CD8-positive, alpha-beta memory T cell (primary cell): ENCODE measurements around the gene RPS14. TPM values are rescaled to one million over a fixed set of nuclear protein-coding genes. Genes with fewer than 3 reads are reported as not detected.

Source experiments
- CTCF ChIA-PET: fragments of 350-600 bp; sonication (Branson Sonifier 250); formaldehyde crosslinking; loops from one replicate; lab custom pipeline; 2021; ENCODE audit warnings: antibody characterized with exemption; lab: Charles Lee
- POLR2A ChIA-PET: fragments of 350-600 bp; sonication (Branson Sonifier 250); formaldehyde crosslinking; loops from one replicate; lab custom pipeline; 2021; ENCODE audit warnings: antibody characterized with exemption; lab: Charles Lee
- DNase-seq, 5 donors: peaks; one replicate each; pipeline versions ENCODE4 v3.0.0 to v3.0.0-alpha.2; 2020 to 2022; ENCODE audit warnings: mixed read lengths in 1 of 5
- H3K27ac ChIP-seq: one replicate; pipeline ENCODE4 v1.7.0; 2013; ENCODE audit warnings: low read depth, mild to moderate bottlenecking, low read length, moderate library complexity
- H3K27me3 ChIP-seq: 2 replicates; pipeline ENCODE4 v1.7.0; 2013; ENCODE audit warnings: low read length, mild to moderate bottlenecking; ENCODE audit not compliant: insufficient read depth, poor library complexity, severe bottlenecking
- H3K36me3 ChIP-seq: 2 replicates; pipeline ENCODE4 v1.7.0; 2013; ENCODE audit warnings: mild to moderate bottlenecking, low read length, moderate library complexity; ENCODE audit not compliant: insufficient read depth
- H3K4me1 ChIP-seq: 2 replicates; pipeline ENCODE4 v1.7.0; 2013; ENCODE audit warnings: mild to moderate bottlenecking, low read length, moderate library complexity; ENCODE audit not compliant: insufficient read depth
- H3K4me3 ChIP-seq: 2 replicates; pipeline ENCODE4 v1.7.0; 2013; ENCODE audit warnings: mild to moderate bottlenecking, low read length
- H3K9me3 ChIP-seq: 2 replicates; pipeline ENCODE4 v1.7.0; 2013; ENCODE audit warnings: mild to moderate bottlenecking, low read length
- H3K27ac Mint-ChIP-seq, 8 donors: one replicate each; pipeline ENCODE4 v1.8.0; 2020 to 2021; ENCODE audit warnings: mixed read lengths in 8 of 8, mild to moderate bottlenecking in 6 of 8, inconsistent platforms in 3 of 8, moderate library complexity in 3 of 8
- H3K27me3 Mint-ChIP-seq, 2 donors: one replicate each; pipeline ENCODE4 v1.8.0; 2020 to 2021; ENCODE audit warnings: mixed read lengths in 2 of 2, mild to moderate bottlenecking in 1 of 2, moderate library complexity in 1 of 2
- H3K36me3 Mint-ChIP-seq, 3 donors: one replicate each; pipeline ENCODE4 v1.8.0; 2020 to 2021; ENCODE audit warnings: mixed read lengths in 3 of 3, inconsistent platforms in 1 of 3, mild to moderate bottlenecking in 1 of 3
- H3K4me1 Mint-ChIP-seq, 3 donors: one replicate each; pipeline ENCODE4 v1.8.0; 2020 to 2021; ENCODE audit warnings: mixed read lengths in 3 of 3, inconsistent platforms in 1 of 3, mild to moderate bottlenecking in 1 of 3
- H3K4me3 Mint-ChIP-seq, 7 donors: one replicate each; pipeline ENCODE4 v1.8.0; 2020 to 2021; ENCODE audit warnings: mixed read lengths in 7 of 7, mild to moderate bottlenecking in 6 of 7, moderate library complexity in 4 of 7, inconsistent platforms in 2 of 7
- H3K9me3 Mint-ChIP-seq, 5 donors: one replicate each; pipeline ENCODE4 v1.8.0; 2020 to 2022; ENCODE audit warnings: mixed read lengths in 5 of 5, mild to moderate bottlenecking in 3 of 5, moderate library complexity in 2 of 5, inconsistent platforms in 1 of 5
- polyA plus RNA-seq: library from polyadenylated mRNA; unstranded; fragments of 300-500 nt; fragmentation: Illumina TruSeq; gene quantifications from one replicate; pipeline ENCODE4 v1.2.3, GENCODE V29; 2021
- total RNA-seq, 2 experiments: library from RNA; stranded (reverse); gene quantifications; one replicate each; pipeline ENCODE4 v1.2.3, GENCODE V29; 2021

The RPS14 gene
- total and polyA plus RNA-seq, 3 experiments from 2014 or later = 2,924 to 6,416 (median 3,007) TPM

DNA sequence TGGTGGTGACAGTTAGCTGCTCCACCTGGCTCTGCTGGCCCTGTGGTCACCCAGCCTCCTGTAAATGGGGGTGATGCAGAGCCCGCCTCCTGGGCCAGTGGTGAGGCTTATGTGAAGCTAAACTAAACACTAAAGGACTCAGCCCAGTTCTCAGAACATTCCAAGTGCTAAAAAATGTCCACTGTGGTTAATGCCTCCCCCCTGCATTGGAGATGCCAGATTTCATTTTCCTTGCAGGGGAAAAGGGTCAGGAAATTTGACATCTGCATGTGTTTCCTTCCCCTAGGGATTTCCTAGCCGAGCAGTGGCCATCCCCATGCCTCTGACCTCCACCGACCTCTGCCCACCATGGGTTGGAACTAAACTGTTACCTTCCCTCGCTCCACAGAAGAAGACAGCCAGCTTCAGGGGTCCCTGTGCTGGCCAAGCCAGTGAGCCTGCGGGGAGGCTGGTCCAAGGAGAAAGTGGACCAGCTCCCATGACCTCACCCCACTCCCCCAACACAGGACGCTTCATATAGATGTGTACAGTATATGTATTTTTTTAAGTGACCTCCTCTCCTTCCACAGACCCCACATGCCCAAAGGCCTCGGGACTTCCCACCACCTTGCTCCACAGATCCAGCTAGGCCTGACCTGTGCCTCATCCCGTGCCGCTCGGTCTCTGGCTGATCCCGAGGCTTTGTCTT, 49.9 kb downstream of the RPS14 start:
- no peaks in the 10 kb centered on the region for H3K4me1 ChIP-seq
- peaks cover 59% of the 10 kb centered on the region for H3K36me3 ChIP-seq
- ChIA-PET POLR2A (interaction anchor here (1.1 to 2.5 kb wide), 3 partner anchors 11 to 50 kb away, joined by 4 to 9 read pairs (median 5); partner anchors contain the start of genes CD74 and RPS14), CTCF (interaction anchor here (0.9 to 4.2 kb wide), 11 partner anchors 11 to 59 kb away, joined by 3 to 31 read pairs (median 8); partner anchors contain the start of gene CD74)
- Mint-ChIP-seq H3K27ac (peak overlapping the region; percentile 23 to 90 (median 80)), H3K36me3 (peaks cover 11 to 89% (median 16%) of the 10 kb centered on the region in 3 donors), H3K9me3 (no peaks in the 10 kb centered on the region), H3K27me3 (peaks cover 0 to 4% of the 10 kb centered on the region in 2 donors), H3K4me3 (no peak overlapping the region), H3K4me1 (peaks cover 3 to 43% (median 6%) of the 10 kb centered on the region in 3 donors)
- H3K4me3 ChIP-seq = no peak overlapping the region
- no peak for DNase-seq
- no peak overlapping the region for H3K27ac ChIP-seq
- no peaks in the 10 kb centered on the region for H3K9me3 ChIP-seq
- H3K27me3 ChIP-seq = no peaks in the 10 kb centered on the region

DNA sequence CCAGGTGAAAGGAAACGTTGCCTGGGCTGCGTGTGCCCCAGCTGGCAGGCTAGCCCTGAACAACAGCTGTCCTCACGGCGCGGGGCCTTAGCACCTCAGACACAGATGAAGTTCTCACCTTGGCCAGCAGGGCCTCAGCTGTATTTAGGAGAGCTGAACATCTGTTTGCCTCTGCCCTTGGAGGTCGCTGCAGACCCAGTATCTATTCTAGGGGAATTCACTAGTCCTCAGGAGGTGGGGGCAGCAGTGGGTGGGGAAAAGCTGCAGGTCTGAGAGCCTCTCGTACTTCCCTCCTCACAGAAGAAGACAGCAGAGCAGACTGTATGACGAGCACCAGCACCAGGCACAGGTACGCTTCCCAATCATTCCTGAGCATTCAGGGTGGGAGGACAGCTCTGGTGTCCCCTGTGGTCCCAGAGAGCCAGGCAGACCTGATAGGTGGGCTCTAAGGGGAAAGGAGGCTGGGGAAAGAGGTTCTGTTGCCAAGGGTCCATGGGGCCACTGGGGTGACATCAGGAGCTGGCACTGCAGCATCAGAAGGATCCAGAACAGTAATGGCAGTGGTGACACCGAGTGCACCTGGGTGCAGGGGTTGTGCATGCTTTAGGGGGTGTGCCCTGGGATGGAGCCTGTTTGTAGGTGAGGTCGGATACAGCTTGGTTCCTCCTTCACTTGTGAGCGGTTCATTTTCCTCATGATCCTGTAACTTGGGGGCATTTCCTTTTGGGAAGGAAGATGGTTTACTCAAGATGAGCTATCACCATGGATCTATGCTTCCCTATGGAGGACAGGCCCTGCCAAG, 50.6 kb downstream of the RPS14 start:
- peak in 1 of 5 donors; percentile 59 for DNase-seq
- Mint-ChIP-seq H3K36me3 (peaks cover 11 to 87% (median 16%) of the 10 kb centered on the region in 3 donors), H3K27me3 (peaks cover 0 to 4% of the 10 kb centered on the region in 2 donors), H3K4me3 (no peak overlapping the region), H3K27ac (peak overlapping the region; percentile 37 to 91 (median 78)), H3K9me3 (no peaks in the 10 kb centered on the region), H3K4me1 (peaks cover 3 to 41% (median 6%) of the 10 kb centered on the region in 3 donors)
- H3K4me3 ChIP-seq = no peak overlapping the region
- no peaks in the 10 kb centered on the region for H3K4me1 ChIP-seq
- no peak overlapping the region for H3K27ac ChIP-seq
- CTCF ChIA-PET = interaction anchor here (0.9 to 4.2 kb wide), 14 partner anchors 8 to 60 kb away, joined by 3 to 31 read pairs (median 6); partner anchors contain the start of gene CD74
- H3K36me3 ChIP-seq = peaks cover 66% of the 10 kb centered on the region
- no peaks in the 10 kb centered on the region for H3K27me3 ChIP-seq
- POLR2A ChIA-PET = interaction anchor here (1.1 to 2.5 kb wide), 3 partner anchors 12 to 51 kb away, joined by 4 to 9 read pairs (median 5); partner anchors contain the start of genes CD74 and RPS14
- no peaks in the 10 kb centered on the region for H3K9me3 ChIP-seq

DNA sequence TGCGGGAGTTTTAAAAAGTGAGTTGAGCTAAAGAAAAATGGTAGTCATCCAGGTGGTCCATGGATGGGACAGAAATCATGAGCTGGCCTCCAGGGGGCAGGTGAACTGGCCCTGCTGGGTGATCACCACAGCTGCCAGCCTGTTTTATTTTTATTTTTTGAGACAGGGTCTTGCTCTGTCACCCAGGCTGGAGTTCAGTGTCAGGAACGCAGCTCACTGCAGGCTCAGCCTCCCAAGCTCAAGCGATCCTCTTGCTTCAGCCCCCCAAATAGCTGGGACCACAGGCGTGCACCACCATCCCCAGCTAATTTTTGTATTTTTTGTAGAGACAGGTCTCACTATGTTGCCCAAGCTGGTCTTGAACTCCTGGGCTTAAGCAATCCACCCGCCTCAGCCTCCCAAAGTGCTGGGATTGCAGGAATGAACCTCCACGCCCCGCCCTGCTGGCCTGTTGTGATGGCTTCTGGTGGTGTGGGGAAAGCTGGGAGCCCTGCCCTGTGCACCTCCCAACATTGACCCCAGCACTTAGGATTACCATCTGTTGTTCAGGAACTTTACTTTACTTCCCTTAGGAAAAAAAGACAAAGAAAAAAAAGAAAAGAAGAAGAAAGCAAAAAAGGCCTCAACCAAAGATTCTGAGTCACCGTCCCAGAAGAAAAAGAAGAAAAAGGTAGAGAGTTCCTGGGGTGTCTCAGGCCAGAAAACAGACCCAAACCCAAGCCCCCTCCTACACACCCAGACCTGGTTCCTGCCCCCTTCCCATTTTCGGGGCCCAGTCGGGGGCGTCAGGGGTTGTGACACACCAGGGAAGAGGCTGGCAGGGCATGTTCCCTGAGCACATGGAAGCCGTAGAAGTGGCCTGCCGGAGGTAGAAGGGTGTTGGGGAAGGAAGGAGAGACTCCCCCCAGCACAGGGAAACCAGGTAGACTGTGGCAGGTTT, 51.5 kb downstream of the RPS14 start:
- peak overlapping the region in 7 of 8 donors; percentile 19 to 91 (median 74) for H3K27ac Mint-ChIP-seq
- H3K9me3 ChIP-seq = no peaks in the 10 kb centered on the region
- DNase-seq = no peak
- H3K4me3 Mint-ChIP-seq = no peak overlapping the region
- H3K27ac ChIP-seq = no peak overlapping the region
- peaks cover 11 to 88% (median 16%) of the 10 kb centered on the region in 3 donors for H3K36me3 Mint-ChIP-seq
- H3K36me3 ChIP-seq = peaks cover 66% of the 10 kb centered on the region
- peaks cover 0 to 4% of the 10 kb centered on the region in 2 donors for H3K27me3 Mint-ChIP-seq
- ChIA-PET CTCF (interaction anchor here (0.9 to 4.2 kb wide), 11 partner anchors 9 to 52 kb away, joined by 3 to 31 read pairs (median 8); partner anchors contain the start of genes CD74 and RPS14), POLR2A (interaction anchor here (0.6 to 2.5 kb wide), 2 partner anchors 13 to 14 kb away, joined by 3 to 9 read pairs; partner anchors contain the start of gene CD74)
- no peaks in the 10 kb centered on the region for H3K27me3 ChIP-seq
- no peaks in the 10 kb centered on the region for H3K4me1 ChIP-seq
- peaks cover 3 to 39% (median 6%) of the 10 kb centered on the region in 3 donors for H3K4me1 Mint-ChIP-seq
- no peaks in the 10 kb centered on the region for H3K9me3 Mint-ChIP-seq
- H3K4me3 ChIP-seq = no peak overlapping the region

DNA sequence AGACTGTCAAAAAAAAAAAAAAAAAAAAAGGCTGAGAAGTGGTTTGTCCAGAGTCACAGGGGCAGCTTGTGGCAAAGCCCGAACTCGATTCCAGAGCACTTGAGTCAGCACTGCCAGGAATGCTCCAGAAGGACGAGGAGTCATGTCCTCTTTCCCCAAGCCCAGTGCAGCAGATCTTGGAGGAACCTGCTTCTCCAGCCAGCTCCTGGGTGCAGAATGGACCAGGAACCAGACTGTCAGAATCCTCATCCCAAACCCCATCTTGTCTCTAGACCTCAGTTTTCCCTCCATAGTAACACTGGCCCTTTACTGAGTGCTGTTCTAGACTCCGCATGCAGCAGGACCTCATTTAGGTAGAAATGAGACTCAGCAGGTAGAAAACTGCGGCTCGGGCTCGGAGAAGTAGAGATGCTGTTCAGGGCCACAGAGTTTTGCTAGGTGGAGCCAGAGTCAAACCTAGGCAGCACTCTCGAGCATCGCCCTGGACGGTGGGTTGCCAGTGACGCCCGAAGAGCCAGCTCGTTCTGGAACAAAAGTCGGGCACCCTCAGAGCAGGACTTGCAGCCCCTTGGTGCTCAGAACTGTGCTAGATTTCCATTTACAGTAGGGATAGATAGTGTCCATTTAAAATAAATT, 52.3 kb downstream of the RPS14 start:
- H3K36me3 Mint-ChIP-seq = peaks cover 7 to 88% (median 15%) of the 10 kb centered on the region in 3 donors
- Histone ChIP-seq H3K4me3 (no peak overlapping the region), H3K9me3 (no peaks in the 10 kb centered on the region)

DNA sequence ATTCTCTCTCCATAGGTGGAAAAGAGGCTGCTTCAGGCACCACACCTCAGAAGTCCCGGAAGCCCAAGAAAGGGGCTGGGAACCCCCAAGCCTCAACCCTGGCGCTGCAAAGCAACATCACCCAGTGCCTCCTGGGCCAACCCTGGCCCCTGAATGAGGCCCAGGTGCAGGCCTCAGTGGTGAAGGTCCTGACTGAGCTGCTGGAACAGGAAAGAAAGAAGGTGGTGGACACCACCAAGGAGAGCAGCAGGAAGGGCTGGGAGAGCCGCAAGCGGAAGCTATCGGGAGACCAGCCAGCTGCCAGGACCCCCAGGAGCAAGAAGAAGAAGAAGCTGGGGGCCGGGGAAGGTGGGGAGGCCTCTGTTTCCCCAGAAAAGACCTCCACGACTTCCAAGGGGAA, 53.3 kb downstream of the RPS14 start:
- Mint-ChIP-seq H3K36me3 (peaks cover 2 to 88% (median 13%) of the 10 kb centered on the region in 3 donors), H3K9me3 (no peaks in the 10 kb centered on the region), H3K4me1 (peaks cover 2 to 33% (median 3%) of the 10 kb centered on the region in 3 donors), H3K27me3 (peaks cover 0 to 4% of the 10 kb centered on the region in 2 donors), H3K4me3 (no peak overlapping the region), H3K27ac (peak overlapping the region in 6 of 8 donors; percentile 6 to 89 (median 72))
- no peak overlapping the region for H3K4me3 ChIP-seq
- no peaks in the 10 kb centered on the region for H3K4me1 ChIP-seq
- no peaks in the 10 kb centered on the region for H3K9me3 ChIP-seq
- ChIA-PET POLR2A (no interaction called here), CTCF (interaction anchor here (1.0 to 3.4 kb wide), 3 partner anchors 9 to 40 kb away, joined by 3 to 13 read pairs (median 3); no protein-coding TSS in a partner anchor)
- no peaks in the 10 kb centered on the region for H3K27me3 ChIP-seq
- H3K27ac ChIP-seq = no peak overlapping the region
- H3K36me3 ChIP-seq = peaks cover 65% of the 10 kb centered on the region
- DNase-seq = no peak

More for the DNA sequence above, 52.3 kb downstream of the RPS14 start:
- Histone ChIP-seq H3K4me1 (no peaks in the 10 kb centered on the region), H3K27ac (no peak overlapping the region), H3K27me3 (no peaks in the 10 kb centered on the region), H3K36me3 (peaks cover 67% of the 10 kb centered on the region)
- H3K27ac Mint-ChIP-seq = peak overlapping the region in 2 of 8 donors; percentile 23 to 26
- DNase-seq = no peak
- CTCF ChIA-PET = interaction anchor here (1.0 to 4.2 kb wide), 8 partner anchors 9 to 52 kb away, joined by 3 to 31 read pairs (median 7); partner anchors contain the start of genes CD74 and RPS14
- H3K9me3 Mint-ChIP-seq = no peaks in the 10 kb centered on the region
- no peak overlapping the region for H3K4me3 Mint-ChIP-seq
- POLR2A ChIA-PET = interaction anchor here (0.6 kb wide), 1 partner anchor 13 kb away, joined by 3 read pairs; no protein-coding TSS in a partner anchor
- peaks cover 0 to 4% of the 10 kb centered on the region in 2 donors for H3K27me3 Mint-ChIP-seq
- H3K4me1 Mint-ChIP-seq = peaks cover 3 to 39% (median 6%) of the 10 kb centered on the region in 3 donors

DNA sequence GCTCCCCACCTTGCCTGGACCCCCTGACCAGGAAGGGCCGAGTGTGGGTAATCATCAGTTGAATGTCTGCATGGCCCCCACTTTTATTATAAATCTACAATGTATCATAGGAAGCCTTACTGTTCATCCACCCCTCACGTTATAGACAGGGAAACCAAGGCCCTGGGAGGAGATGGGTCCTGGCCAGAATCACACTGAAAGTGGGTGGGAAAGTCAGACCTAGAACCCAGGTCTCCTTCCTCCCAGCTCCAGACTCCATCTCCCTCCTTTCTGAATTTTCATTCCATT, 53.9 kb downstream of the RPS14 start:
- Mint-ChIP-seq H3K4me1 (peaks cover 0 to 26% (median 0%) of the 10 kb centered on the region in 3 donors), H3K27ac (peak overlapping the region in 6 of 8 donors; percentile 18 to 84 (median 60)), H3K4me3 (no peak overlapping the region), H3K27me3 (peaks cover 0 to 4% of the 10 kb centered on the region in 2 donors), H3K36me3 (peaks cover 0 to 89% (median 13%) of the 10 kb centered on the region in 3 donors), H3K9me3 (no peaks in the 10 kb centered on the region)
- Histone ChIP-seq H3K36me3 (peaks cover 65% of the 10 kb centered on the region), H3K4me1 (no peaks in the 10 kb centered on the region), H3K4me3 (no peak overlapping the region), H3K27ac (no peak overlapping the region), H3K9me3 (no peaks in the 10 kb centered on the region), H3K27me3 (no peaks in the 10 kb centered on the region)
- ChIA-PET CTCF (interaction anchor here (1.0 to 3.4 kb wide), 3 partner anchors 11 to 40 kb away, joined by 3 to 13 read pairs (median 4); partner anchors contain the start of gene CD74), POLR2A (interaction anchor here (0.7 kb wide), 1 partner anchor 30 kb away, joined by 4 read pairs; no protein-coding TSS in a partner anchor)
- no peak for DNase-seq
